Measurements from ENCODE around the gene CFD. TPM values are rescaled to one million over a fixed set of nuclear protein-coding genes. Genes with fewer than 3 reads are reported as not detected.
"Not testable (repeated sequence)": the region's sequence is repeated elsewhere in the genome, so short reads cannot be mapped to it uniquely, and the experiment has no call there.

The CFD gene
- total RNA-seq, 1 donor from 2014 or later, result 1,680 TPM

DNA sequence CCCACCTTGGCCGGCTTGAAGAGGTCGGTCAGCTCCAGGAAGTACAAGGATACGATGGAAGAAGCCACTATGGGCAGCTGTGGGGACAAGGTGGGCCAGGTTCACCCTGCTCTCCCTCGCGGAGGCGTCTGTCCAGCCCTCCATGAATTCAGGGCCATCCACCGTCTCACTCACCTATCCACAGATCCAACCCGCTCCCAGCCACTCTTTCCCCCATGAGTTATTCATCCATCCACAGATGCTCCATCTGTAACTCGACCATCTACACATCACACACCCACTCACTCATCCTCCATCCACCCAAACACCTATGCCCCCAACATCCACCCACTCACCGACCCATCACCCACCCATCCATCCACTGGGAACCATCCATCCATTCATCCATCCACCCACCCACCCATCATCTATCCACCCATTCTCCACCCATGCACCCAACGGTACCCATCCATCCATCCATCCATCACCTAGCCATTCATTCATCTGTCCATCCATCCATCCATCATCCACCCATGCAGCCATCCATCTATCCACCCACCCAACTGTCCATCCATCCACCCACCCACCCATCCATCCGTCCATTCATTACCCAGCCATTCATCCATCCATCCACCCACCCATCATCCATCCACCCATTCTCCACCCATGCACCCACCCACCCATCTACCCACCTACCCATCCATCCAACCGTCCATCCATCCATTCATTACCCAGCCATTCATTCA lies 43.5 kb upstream of the CFD start:
- H3K27ac ChIP-seq, result no peak overlapping the region
- peaks cover 13 to 23% of the 10 kb centered on the region in 2 donors for H3K36me3 ChIP-seq
- H3K9me3 ChIP-seq, result no peaks in the 10 kb centered on the region
- intact Hi-C loops (cut with DNase I), result no loop called here
- TF ChIP-seq CTCF (IDR thresholded peaks at IDR 0.05), result no peak
- H3K27me3 ChIP-seq, result peaks cover 1% of the 10 kb centered on the region
- no peaks in the 10 kb centered on the region for H3K4me1 ChIP-seq
- DNase-seq (ENCODE audit: low spot score in 2 of 2), result no peak
- no peak overlapping the region for H3K4me3 ChIP-seq

DNA sequence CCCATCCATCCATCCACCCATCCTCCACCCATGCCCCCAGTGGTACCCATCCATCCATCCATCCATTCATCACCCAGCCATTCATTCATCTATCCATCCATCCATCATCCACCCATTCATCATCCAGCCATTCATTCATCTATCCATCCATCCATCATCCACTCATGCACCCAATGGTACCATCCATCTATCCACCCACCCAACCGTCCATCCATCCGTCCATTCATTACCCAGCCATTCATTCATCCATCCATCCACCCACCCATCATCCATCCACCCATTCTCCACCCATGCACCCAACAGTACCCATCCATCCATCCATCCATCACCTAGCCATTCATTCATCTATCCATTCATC lies 43.0 kb upstream of the CFD start:
- no peak for DNase-seq (ENCODE audit: low spot score in 2 of 2)
- H3K9me3 ChIP-seq, result no peaks in the 10 kb centered on the region
- H3K4me1 ChIP-seq, result peaks cover 3% of the 10 kb centered on the region in 2 donors
- no peak overlapping the region for H3K27ac ChIP-seq
- H3K36me3 ChIP-seq, result peaks cover 8 to 18% of the 10 kb centered on the region in 2 donors
- peaks cover 7% of the 10 kb centered on the region for H3K27me3 ChIP-seq
- no peak for TF ChIP-seq CTCF (IDR thresholded peaks at IDR 0.05)
- intact Hi-C loops (cut with DNase I), result no loop called here
- no peak overlapping the region for H3K4me3 ChIP-seq

GRCh38 chr19:820212-820611 lies 39.3 kb upstream of the CFD start:
- H3K27me3 ChIP-seq, result peaks cover 23% of the 10 kb centered on the region
- H3K4me3 ChIP-seq; H3K9me3 ChIP-seq; DNase-seq (ENCODE audit: low spot score in 2 of 2); H3K36me3 ChIP-seq; intact Hi-C loops (cut with DNase I); H3K4me1 ChIP-seq; H3K27ac ChIP-seq: not testable (repeated sequence)

DNA sequence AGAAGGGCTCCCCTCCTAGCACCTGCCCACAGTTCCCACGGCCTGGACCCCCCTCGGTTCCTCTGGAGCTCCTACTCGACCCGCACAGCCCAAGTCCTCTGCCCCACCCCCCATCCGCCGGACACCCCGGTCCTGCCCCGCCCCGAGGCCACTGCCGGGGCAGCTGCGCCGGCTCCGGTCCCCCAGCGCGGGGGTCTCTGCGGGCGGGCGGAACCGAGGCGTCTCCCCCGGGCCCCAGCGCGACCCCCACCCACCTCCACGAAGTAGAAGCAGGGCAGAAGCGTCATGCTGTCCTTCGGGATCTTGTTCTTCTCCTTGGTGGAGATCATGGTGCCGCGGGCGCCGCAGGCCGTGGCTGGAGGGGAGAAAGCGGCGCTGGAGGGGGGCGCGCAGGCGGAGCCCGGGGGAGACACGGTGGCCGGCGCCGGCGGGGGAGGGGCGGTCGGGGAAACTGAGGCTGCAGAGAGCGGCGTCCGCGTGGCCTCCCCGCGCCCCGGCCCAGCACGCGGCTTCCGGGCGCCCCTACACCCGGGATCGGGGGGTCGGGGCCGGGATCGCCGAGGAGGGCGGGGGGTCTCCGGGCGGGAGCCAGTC lies 38.1 kb upstream of the CFD start:
- DNase-seq (ENCODE audit: low spot score in 2 of 2), result no peak
- H3K36me3 ChIP-seq, result no peaks in the 10 kb centered on the region
- H3K4me1 ChIP-seq, result peaks cover 9 to 10% of the 10 kb centered on the region in 2 donors
- H3K9me3 ChIP-seq, result no peaks in the 10 kb centered on the region
- no peak for TF ChIP-seq CTCF (IDR thresholded peaks at IDR 0.05)
- H3K27ac ChIP-seq, result no peak overlapping the region
- H3K27me3 ChIP-seq, result peaks cover 23% of the 10 kb centered on the region
- intact Hi-C loops (cut with DNase I), result no loop called here
- peak overlapping the region; percentile 9 to 45 for H3K4me3 ChIP-seq

DNA sequence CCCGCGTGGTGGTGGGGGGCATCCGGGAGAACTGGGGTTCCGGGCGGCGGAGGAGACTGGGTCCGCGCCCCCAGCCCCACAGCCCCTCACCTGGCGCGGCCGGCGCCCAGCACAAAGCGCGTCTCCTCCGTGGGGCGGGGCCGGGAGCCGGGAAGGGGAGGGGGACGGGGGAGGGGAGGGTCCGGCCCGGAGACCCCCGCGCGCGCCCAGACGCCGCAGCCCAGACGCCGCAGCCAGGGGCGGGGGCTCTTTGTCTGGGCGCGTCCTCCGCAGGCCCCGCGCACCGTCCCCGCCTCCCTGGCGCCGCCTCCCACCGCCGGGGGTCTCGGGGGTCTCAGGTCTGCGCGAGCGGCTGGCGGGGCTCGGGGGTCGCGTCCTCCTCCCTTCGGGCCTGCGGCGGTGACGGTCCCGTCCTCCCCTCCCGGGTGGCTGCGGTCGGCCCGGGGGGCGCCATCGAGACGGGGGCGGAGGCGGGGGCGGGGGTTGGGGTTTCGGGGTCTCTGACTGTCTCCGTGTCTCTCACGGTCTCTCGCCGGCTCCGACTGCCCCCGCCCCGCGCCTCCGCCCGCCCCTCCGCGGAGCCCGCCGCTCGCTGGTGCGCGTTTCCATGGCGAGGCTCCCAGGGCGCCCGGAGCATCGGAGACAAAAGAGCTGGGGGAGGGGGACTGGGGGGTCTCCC lies 37.5 kb upstream of the CFD start, which contains the start of gene PLPPR3:
PLPPR3 (minus strand) TSS at position 131 of the 679 bp plus-strand sequence. CDS start 396 bp downstream, outside the sequence.
- intact Hi-C loops (cut with DNase I), result no loop called here
- no peak within 1 kb of the TSS for H3K27ac ChIP-seq
- no peak for DNase-seq (ENCODE audit: low spot score in 2 of 2)
- H3K27me3 ChIP-seq, result peaks cover 23% of the 10 kb centered on the region
- H3K4me1 ChIP-seq, result peaks cover 9 to 10% of the 10 kb centered on the region in 2 donors
- no peaks in the 10 kb centered on the region for H3K9me3 ChIP-seq
- no peaks in the 10 kb centered on the region for H3K36me3 ChIP-seq
- TF ChIP-seq CTCF (IDR thresholded peaks at IDR 0.05), result no peak
- peak within 1 kb of the TSS; percentile 9 to 45 for H3K4me3 ChIP-seq

- no peak for TF ChIP-seq CTCF (IDR thresholded peaks at IDR 0.05)
- Histone ChIP-seq H3K9me3 (no peaks in the 10 kb centered on the region), H3K27me3 (peaks cover 23% of the 10 kb centered on the region), H3K4me1 (peaks cover 9 to 10% of the 10 kb centered on the region in 2 donors), H3K36me3 (no peaks in the 10 kb centered on the region), H3K4me3 (no peak overlapping the region), H3K27ac (no peak overlapping the region)
- intact Hi-C loops (cut with DNase I), result no loop called here
- no peak for DNase-seq (ENCODE audit: low spot score in 2 of 2)
These were observed 35.8 kb upstream of the CFD start for GRCh38 chr19:823565-824121.
